Small intestine (tissue), 7 donors: ENCODE data around the gene LHPP. TPM values are rescaled to one million over a fixed set of nuclear protein-coding genes. Genes with fewer than 3 reads are reported as not detected.
"Not testable (repeated sequence)": the region's sequence is repeated elsewhere in the genome, so short reads cannot be mapped to it uniquely, and the experiment has no call there.

Experiments used
- DNase-seq, 2 donors: peaks; one replicate each; pipeline versions ENCODE4 v3.0.0 to v3.0.0-alpha.2; 2013
- FAIRE-seq: peaks from 2 replicates; lab custom pipeline; 2012; peaks lifted over from hg19 to GRCh38; lab: Jason Lieb, UNC
- H3K27ac ChIP-seq, 3 donors: one replicate each; pipeline ENCODE4 v1.5.1; 2013; ENCODE audit warnings: low read length in 2 of 3, mild to moderate bottlenecking in 2 of 3, control low read depth in 1 of 3, inconsistent platforms in 1 of 3, low read depth in 1 of 3, moderate library complexity in 1 of 3
- H3K27me3 ChIP-seq, 3 donors: one replicate each; pipeline ENCODE4 v1.6.1; 2013; ENCODE audit warnings: low read length in 3 of 3, inconsistent platforms in 1 of 3; ENCODE audit not compliant: control insufficient read depth in 3 of 3, insufficient read depth in 3 of 3
- H3K36me3 ChIP-seq, 3 donors: one replicate each; pipeline ENCODE4 v1.6.1; 2013; ENCODE audit warnings: low read length in 3 of 3, inconsistent platforms in 1 of 3, low read depth in 1 of 3, mild to moderate bottlenecking in 1 of 3, moderate library complexity in 1 of 3; ENCODE audit not compliant: control insufficient read depth in 3 of 3, insufficient read depth in 2 of 3
- H3K4me1 ChIP-seq, 3 donors: one replicate each; pipeline ENCODE4 v1.6.1; 2013; ENCODE audit warnings: low read length in 2 of 3, inconsistent platforms in 1 of 3, low read depth in 1 of 3, mild to moderate bottlenecking in 1 of 3, moderate library complexity in 1 of 3; ENCODE audit not compliant: control insufficient read depth in 3 of 3, insufficient read depth in 2 of 3
- H3K4me3 ChIP-seq, 3 donors: one replicate each; pipeline ENCODE4 v1.5.1; 2013; ENCODE audit warnings: low read length in 3 of 3, control low read depth in 1 of 3, inconsistent platforms in 1 of 3, low read depth in 1 of 3, mild to moderate bottlenecking in 1 of 3, moderate library complexity in 1 of 3
- H3K9me3 ChIP-seq, 2 donors: one replicate each; pipeline ENCODE4 v1.6.1; 2013; ENCODE audit warnings: low read depth in 1 of 2, low read length in 1 of 2; ENCODE audit not compliant: control insufficient read depth in 2 of 2, insufficient read depth in 1 of 2
- WGBS, 3 donors: extraction: QIAGEN DNeasy Blood & Tissue Kit; methylation state at CpG; one replicate each; pipeline ENCODE4 v1.1.7; 2013; 5-methylcytosine and 5-hydroxymethylcytosine counted together
- polyA plus RNA-seq, 4 donors: library from polyadenylated mRNA; stranded (reverse) in 3 of 4; unstranded in 1 of 4; fragments of 200-250 nt in 3 of 4; fragments of 120-200 nt in 1 of 4; gene quantifications; one replicate each; pipeline versions ENCODE4 v1.2.1 to v1.2.3, GENCODE V29; 2013
- donor health status: healthy with polysubstance abuse.
- donor health status: control.
- donor health status: control.
- donor health status: Bipolar disorder and iron deficiency.
- donor health status: healthy.

LHPP gene
- polyA plus RNA-seq, 4 donors, result 17.2 to 47.7 (median 35.0) TPM

DNA sequence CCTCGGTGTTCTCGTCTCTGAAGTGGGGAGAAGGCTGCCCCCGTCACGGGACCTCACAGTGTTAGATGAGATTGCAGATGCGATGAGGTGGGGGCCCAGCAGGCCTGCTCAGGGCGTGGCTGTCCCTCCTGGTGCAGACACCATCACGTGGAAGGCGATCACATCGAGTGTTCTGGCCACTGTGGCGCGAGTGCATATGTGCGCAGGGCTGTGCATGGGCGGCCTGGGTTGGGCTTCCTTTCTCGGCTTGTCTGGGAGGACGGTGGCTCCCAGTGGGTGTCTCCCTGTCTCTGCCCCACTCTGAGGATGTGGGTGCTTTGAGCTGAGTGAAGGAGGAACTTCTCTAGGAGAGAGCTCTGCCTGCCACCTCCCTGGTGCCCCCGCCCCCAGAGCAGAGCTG lies 83.1 kb downstream of the LHPP start:
- FAIRE-seq, result no peak
- no peaks in the 10 kb centered on the region for H3K27me3 ChIP-seq
- no peak overlapping the region for H3K27ac ChIP-seq
- H3K4me1 ChIP-seq, result peaks cover 0 to 6% (median 0%) of the 10 kb centered on the region in 3 donors
- H3K9me3 ChIP-seq, result no peaks in the 10 kb centered on the region
- WGBS, 3 donors, result 84 to 89% (median 85%) methylated on average over 14 to 16 of the region's 16 CpGs
- DNase-seq, result no peak
- peaks cover 0 to 17% (median 0%) of the 10 kb centered on the region in 3 donors for H3K36me3 ChIP-seq
- no peak overlapping the region for H3K4me3 ChIP-seq

DNA sequence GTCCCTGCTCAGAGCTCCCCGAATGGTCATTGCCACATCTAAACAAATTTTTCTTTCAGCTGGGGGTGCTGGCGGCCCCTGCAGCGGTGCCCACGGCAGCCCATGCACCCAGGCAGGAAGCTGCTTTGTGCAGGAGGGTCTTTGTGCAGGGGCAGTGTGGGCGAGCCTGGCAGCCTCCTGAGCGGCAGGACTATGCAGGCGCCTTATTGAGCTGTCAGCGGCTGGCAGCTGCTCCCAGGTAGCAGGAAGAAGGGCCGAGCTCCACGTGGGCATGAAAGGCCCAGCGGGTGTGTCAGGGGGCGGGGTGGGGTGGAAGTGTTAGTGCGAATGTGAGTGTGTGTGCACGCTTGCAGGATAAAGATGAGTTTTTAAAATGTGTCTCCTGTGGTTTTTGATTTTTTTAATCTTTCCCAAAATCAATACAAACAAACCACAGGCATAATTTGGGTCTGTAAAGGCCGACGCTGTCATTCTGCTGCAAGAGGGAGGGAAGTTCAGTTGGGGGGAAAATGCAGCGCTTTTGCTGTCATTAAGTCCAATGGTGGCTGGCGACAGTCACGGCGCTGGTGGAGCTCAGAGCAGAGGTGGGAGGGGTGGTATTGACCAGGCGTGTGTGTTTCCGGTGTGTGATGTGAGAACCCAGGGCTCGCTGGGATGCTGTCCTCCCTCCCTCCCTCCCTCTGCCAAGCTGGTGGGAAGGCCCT lies 83.9 kb downstream of the LHPP start:
- Histone ChIP-seq H3K36me3 (peaks cover 0 to 22% (median 0%) of the 10 kb centered on the region in 3 donors), H3K27me3 (no peaks in the 10 kb centered on the region), H3K9me3 (no peaks in the 10 kb centered on the region), H3K4me1 (peaks cover 0 to 6% (median 0%) of the 10 kb centered on the region in 3 donors), H3K4me3 (no peak overlapping the region), H3K27ac (no peak overlapping the region)
- DNase-seq (peak in 1 of 2 donors; percentile 46), FAIRE-seq (no peak)
- WGBS, 3 donors, result 40 to 62% (median 45%) methylated on average over 23 of the region's 23 CpGs

DNA sequence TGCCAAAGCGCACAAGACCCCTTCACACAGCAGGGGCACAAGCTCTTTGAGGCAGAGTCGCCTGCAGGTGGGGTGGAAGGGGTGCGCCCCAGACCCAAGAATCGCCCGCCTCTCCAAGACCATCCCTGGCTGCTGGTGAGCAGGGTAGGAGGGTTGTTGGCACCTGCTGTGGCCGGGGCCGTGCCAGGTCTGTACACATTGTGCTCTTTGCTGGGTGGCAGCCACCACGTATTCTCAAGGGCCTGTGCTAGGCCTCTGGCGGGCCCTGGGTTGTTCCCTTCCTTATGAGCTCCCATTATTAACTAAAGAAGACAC lies 84.4 kb downstream of the LHPP start:
- DNase-seq, result no peak
- no peaks in the 10 kb centered on the region for H3K27me3 ChIP-seq
- peaks cover 0 to 25% (median 0%) of the 10 kb centered on the region in 3 donors for H3K36me3 ChIP-seq
- peaks cover 0 to 6% (median 0%) of the 10 kb centered on the region in 3 donors for H3K4me1 ChIP-seq
- WGBS, 3 donors, result 74 to 89% (median 89%) methylated on average over 8 to 9 of the region's 9 CpGs
- H3K27ac ChIP-seq, result no peak overlapping the region
- no peak overlapping the region for H3K4me3 ChIP-seq
- FAIRE-seq, result no peak
- H3K9me3 ChIP-seq, result no peaks in the 10 kb centered on the region

DNA sequence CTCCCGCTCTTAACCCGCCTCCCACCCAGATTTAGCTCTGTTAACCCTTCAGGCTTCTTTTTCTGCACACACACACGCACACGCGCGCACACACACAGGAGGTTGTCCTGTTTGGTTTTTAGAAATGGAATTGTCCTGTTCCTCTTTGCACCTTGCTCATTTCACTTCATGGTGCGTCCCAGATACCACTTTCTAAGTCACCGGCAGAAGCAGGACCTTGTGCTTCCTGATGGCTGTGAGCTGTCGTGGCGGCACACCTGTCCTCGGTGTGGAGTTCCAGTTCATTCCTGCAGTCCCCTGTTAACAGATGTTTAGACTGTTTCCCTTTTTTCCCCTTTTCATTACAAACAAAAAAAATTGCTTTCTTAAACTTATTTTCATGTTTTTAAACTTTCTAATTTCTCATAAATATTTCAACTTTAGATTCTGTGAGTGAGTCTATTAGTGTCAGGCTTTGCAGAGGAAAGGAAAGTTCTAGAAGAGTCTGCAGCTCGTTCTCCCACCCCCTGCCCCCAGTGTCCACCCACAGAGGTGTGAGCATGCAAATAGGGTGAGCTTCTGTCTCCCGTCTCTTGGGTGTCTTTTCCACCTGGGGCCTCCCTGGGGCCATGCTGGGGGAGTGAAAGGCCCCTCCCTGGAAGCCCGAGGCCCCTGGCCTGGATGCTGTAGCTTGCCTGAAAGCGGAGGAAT lies 85.5 kb downstream of the LHPP start:
- Histone ChIP-seq H3K9me3 (no peaks in the 10 kb centered on the region), H3K4me1 (peaks cover 0 to 6% (median 0%) of the 10 kb centered on the region in 3 donors), H3K36me3 (peaks cover 0 to 21% (median 0%) of the 10 kb centered on the region in 3 donors), H3K27ac (no peak overlapping the region), H3K4me3 (no peak overlapping the region), H3K27me3 (no peaks in the 10 kb centered on the region)
- 77 to 84% (median 78%) methylated on average over 15 of the region's 15 CpGs for WGBS, 3 donors
- DNase-seq (no peak), FAIRE-seq (no peak)

DNA sequence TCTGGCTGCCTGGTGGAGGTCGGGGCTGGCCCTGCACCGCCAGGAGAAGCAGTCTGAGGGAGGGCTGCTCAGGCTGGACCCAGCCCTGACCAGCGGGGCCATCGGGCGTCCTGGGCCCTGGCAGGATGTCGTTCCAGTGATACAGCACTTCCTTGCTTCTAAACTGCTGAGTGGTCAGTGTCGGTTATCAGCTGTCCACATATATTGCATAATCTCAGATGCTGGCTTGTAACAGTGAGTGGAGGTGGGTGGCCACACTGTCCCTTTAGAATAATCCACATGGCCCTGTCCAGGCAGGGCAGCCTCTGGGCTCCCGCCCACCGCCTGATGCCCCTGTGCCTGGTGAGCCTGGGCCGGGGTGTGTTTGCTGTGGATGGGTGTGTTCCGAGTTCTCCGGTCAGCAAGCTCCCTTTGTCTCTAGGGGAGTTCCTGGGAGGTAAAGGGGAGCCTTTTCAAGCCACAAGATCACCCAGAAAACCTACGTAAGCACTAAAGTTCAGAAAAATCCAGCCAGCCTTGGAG lies 86.1 kb downstream of the LHPP start:
- WGBS, 3 donors, result 71 to 86% (median 85%) methylated on average over 13 of the region's 13 CpGs
- Histone ChIP-seq H3K4me1 (peaks cover 0 to 6% (median 0%) of the 10 kb centered on the region in 3 donors), H3K36me3 (peaks cover 0 to 21% (median 0%) of the 10 kb centered on the region in 3 donors), H3K27ac (no peak overlapping the region), H3K4me3 (no peak overlapping the region), H3K9me3 (no peaks in the 10 kb centered on the region), H3K27me3 (no peaks in the 10 kb centered on the region)
- DNase-seq (peak in 1 of 2 donors; percentile 54), FAIRE-seq (no peak)

DNA sequence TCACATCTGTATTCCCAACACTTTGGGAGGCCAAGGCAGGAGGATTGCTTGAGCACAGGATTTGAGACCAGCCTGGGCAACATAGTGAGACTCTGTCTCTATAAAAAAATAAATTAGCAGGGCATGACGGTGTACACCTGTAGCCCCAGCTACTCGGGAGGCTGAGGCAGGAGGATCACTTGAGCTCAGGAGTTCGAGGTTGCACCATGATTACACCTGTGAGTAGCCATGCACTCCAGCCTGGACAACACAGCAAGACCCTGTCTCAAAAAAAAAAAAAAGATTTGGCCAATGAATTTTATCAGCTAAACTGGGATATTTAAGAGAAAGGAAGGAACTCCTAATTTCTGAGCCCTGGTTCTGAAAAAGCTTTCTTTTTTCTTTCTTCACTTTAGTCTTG lies 87.5 kb downstream of the LHPP start:
- not testable (repeated sequence) for H3K27me3 ChIP-seq, FAIRE-seq, H3K9me3 ChIP-seq, H3K4me1 ChIP-seq, H3K27ac ChIP-seq, H3K4me3 ChIP-seq, DNase-seq
- peaks cover 0 to 23% (median 0%) of the 10 kb centered on the region in 3 donors for H3K36me3 ChIP-seq
- 89 to 98% (median 92%) methylated on average over 3 of the region's 3 CpGs for whole genome bisulfite sequencing, 3 donors

DNA sequence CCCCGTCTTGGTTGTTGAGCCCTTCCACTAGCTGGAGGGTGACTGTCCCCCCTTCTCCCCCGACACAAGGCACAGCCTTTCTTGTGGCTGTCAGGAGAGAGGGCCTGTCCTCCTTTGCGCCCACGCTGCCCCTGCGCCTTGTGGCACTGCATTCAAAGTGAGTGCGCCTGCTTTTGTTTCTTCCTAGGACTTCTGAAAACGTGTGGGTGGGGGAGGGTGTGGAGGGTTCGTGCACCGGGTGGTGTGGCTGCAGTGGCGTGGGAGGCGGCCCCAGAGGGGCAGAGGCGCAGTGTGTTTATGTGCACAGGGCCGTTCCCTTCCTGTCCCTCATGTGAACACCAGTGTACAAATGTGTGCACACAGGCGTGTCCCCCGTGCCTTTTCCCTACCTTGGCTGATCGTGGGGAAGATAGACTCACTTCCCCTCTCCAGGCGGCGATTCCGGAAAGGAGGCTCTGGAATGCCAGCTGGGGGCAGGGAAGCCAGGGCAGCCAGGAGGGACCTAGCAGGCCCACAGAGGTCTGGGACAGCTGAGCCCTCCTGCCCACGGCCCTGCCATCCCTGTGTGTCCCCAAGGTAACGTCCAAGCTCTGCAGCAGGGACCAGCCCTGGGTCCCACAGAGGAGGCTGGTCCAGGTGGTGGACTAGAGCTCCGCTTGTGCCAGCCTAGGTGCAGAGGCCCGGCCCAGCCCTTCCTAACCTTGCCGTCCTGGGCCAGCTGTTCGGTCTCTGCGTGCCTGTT lies 88.8 kb downstream of the LHPP start:
- Histone ChIP-seq H3K4me1 (peaks cover 0 to 6% (median 0%) of the 10 kb centered on the region in 3 donors), H3K36me3 (peaks cover 0 to 25% (median 0%) of the 10 kb centered on the region in 3 donors), H3K27ac (no peak overlapping the region), H3K27me3 (no peaks in the 10 kb centered on the region), H3K9me3 (no peaks in the 10 kb centered on the region), H3K4me3 (no peak overlapping the region)
- FAIRE-seq (no peak), DNase-seq (no peak)
- 83 to 91% (median 88%) methylated on average over 26 of the region's 26 CpGs for WGBS, 3 donors

DNA sequence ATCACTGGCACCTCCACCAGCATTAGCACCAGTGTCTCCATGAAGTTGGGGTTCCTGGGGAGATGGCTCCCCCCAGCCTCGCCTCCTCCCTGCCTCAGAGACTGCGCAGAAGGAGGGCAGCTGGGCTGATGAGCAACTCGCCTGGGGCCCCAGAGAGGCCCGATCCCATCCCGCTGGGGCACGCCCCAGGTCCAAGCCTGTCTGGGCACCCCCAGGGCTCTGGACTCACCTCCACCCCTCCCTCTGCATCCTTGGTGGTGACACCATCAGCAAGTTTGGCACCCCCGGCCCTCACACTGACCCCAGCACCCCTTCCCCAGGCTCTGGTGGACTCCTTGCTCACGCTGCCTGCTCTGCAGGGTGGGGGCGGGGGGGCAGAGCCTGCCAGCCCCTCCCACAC lies 89.5 kb downstream of the LHPP start:
- H3K4me3 ChIP-seq, result no peak overlapping the region
- no peak overlapping the region for H3K27ac ChIP-seq
- no peak for DNase-seq
- 93 to 95% (median 94%) methylated on average over 7 to 9 of the region's 9 CpGs for WGBS, 3 donors
- H3K9me3 ChIP-seq, result no peaks in the 10 kb centered on the region
- FAIRE-seq, result no peak
- H3K27me3 ChIP-seq, result no peaks in the 10 kb centered on the region
- H3K4me1 ChIP-seq, result peaks cover 0 to 6% (median 0%) of the 10 kb centered on the region in 3 donors
- H3K36me3 ChIP-seq, result peaks cover 0 to 25% (median 0%) of the 10 kb centered on the region in 3 donors
